ENCODE data around the gene SEPTIN6.

- TF ChIP-seq FOXM1 (IDR thresholded peaks at IDR 0.05; ENCODE audit: borderline replicate concordance) = no peak
- TF ChIP-seq ARNT (IDR thresholded peaks at IDR 0.05) = no peak
- no peak for TF ChIP-seq SUZ12 (IDR thresholded peaks at IDR 0.05)
- TF ChIP-seq SP1 (IDR thresholded peaks at IDR 0.05) = no peak
- no peak for TF ChIP-seq CTBP1 (IDR thresholded peaks at IDR 0.05; ENCODE audit: borderline replicate concordance)
- no peak for TF ChIP-seq FOXA1 (IDR thresholded peaks at IDR 0.05)
- TF ChIP-seq NFRKB (IDR thresholded peaks at IDR 0.05) = no peak
- no peak for TF ChIP-seq L3MBTL2 (conservative IDR thresholded peaks at IDR 0.05)
- TF ChIP-seq TARDBP (IDR thresholded peaks at IDR 0.05) = no peak
Measured at GRCh38 chrX:119738742-119739141, 45.8 kb upstream of the SEPTIN6 start.
